Gastroesophageal sphincter (tissue), 3 donors: ENCODE measurements around the gene ITPK1.

Experiments used
- CTCF ChIP-seq, 4 experiments: fragments of 200-600 bp in 2 of 4; fragments of 450-650 bp in 2 of 4; sonication (generic) in 1 of 4; IDR thresholded peaks; one replicate each; pipeline ENCODE4 v1.5.1; 2017 to 2019; ENCODE audit warnings: antibody characterized with exemption in 4 of 4, mild to moderate bottlenecking in 2 of 4, moderate library complexity in 2 of 4
- POLR2A ChIP-seq, 2 donors: fragments of 450-650 bp; IDR thresholded peaks; one replicate each; pipeline ENCODE4 v1.6.1; 2017; ENCODE audit warnings: antibody characterized with exemption in 2 of 2, mild to moderate bottlenecking in 2 of 2, moderate library complexity in 1 of 2

GRCh38 chr14:93005838-93006237, 109.9 kb downstream of the ITPK1 start:
- TF ChIP-seq POLR2A (IDR thresholded peaks at IDR 0.05) (no peak), CTCF (IDR thresholded peaks at IDR 0.05) (no peak)
